Measurements from ENCODE around the gene ST7.

ST7 gene

DNA sequence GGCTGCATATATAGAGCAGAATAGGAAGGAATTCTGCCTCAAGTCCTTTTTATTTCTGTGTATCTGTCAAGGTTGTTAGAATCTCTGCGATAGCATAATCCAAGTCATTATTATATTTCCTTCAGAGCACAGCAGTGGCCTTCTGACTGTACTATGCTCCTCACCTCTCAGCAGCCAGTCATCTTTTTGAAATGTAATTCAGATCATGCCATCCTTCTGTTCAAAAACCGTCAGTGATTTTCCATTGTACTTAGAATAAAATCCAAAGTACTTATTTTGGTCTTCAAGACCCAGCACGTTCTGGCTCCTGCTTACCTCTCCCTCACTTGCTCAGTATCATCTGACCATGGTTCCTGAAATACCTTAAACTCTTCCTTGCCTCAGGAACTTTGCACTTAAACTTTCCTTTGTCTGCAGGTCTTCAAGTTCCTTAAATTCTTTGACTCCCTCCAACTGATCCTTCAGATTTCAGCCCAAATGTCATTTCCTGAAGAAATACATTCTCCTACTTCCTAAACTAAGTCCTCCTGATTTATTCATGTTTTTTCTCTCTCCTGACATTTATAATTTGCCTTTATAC lies 112.4 kb downstream of the ST7 start:
- DNase-seq (ENCODE audit: low read depth, low spot score), result no peak

DNA sequence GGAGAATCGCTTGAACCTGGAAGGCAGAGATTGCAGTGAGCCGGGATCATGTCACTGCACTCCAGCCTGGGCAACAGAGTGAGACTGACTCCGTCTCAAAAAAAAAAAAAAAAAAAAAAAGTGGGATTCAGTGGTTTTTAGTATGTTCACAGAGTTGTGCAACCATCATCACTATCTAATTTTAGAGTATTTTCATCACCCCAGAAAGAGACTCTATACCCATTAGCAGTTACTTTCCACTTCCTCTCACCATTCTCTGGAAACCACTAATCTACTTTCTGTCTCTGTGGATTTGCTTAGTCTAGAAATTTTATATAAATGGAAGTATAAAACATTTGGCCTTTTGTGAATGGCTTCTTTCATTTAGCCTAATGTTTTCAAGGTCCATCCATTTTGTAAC lies 113.4 kb downstream of the ST7 start:
- no peak for DNase-seq (ENCODE audit: low read depth, low spot score)

DNA sequence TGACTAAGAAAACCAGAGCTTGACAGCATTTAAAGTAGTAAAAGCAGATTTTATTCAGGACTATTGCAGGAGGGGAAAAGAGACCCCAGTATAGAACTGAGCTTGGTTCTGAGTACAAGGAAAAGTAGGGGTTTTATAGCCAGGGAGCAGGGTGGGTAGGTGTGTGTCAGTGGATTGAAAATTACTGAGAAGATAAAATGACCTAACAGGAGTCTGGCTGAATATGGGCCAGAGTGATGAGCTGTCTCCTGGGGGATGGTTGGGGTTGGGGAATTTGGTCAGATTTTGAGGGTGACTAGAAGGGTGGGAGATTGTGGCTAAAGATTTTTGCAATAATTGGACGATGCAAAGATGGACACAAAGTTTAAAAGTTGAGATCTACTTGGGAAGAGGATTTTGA lies 114.0 kb downstream of the ST7 start:
- no peak for DNase-seq (ENCODE audit: low read depth, low spot score)

DNA sequence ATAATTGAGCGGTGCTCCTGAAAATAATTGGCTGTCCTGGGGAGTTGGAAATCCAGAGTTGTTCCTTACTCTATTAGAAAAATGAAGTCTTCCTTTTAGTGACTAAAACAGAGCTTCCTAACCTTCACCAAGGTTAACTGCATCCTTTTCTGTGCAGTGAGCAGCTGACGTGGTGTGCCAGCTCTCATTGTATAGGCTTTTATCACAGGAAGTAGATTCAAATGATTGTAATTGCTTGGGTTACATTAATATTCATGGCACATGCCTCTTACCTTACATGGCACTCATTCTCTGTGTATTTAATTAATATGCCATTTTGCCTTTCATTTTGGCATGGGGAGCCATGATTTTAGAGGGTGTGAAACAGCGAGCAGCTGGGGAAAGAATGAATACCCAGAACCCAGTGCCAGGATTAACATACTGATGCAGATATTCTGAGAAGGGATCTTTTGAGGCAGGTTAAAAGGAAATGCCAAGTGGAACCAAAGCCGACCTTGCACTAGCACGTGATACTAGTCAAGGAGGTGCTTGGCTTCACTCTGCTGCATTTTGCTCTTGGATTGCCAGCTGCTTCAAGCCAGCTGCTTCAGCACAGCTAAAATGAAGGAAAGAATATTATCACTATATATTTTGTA lies 115.3 kb downstream of the ST7 start:
- DNase-seq (ENCODE audit: low read depth, low spot score), result no peak

DNA sequence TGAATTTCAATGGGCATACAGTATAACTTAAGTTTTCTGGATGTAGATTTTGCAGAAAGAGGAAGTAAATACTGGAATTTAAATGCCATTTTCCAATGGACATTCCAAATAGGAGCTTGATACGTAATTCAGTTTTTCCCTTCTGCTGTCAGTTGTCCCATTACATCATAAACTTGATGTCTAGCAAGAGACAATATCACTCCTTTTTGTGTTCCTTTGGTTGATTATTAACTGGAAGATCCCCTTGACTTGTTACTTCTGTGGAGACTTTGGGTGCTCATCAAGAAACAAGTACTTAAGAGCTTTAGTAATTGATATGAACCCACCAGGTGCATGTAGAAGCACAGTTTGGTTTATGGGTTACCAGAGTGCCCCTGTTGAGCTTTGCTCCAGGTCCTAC lies 116.1 kb downstream of the ST7 start:
- DNase-seq (ENCODE audit: low read depth, low spot score), result no peak

DNA sequence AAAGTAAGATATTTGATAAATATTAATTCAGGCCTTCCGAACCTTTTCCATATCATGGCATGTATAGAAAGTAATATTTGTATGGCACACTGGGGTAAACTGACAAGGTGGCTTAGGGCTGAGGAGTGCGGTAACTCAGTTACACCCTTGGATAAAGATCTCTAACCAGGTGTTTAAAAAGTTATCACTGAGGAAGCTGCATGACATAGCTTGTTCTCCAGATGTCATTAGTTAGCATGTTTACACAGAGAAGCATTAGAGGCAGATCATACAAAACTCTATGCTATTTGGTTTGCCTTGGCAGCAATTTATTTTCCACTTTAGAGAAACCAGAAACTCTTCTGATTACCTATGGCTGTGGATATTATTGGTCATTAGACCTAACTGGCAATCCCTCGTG lies 118.2 kb downstream of the ST7 start:
- no peak for DNase-seq (ENCODE audit: low read depth, low spot score)

DNA sequence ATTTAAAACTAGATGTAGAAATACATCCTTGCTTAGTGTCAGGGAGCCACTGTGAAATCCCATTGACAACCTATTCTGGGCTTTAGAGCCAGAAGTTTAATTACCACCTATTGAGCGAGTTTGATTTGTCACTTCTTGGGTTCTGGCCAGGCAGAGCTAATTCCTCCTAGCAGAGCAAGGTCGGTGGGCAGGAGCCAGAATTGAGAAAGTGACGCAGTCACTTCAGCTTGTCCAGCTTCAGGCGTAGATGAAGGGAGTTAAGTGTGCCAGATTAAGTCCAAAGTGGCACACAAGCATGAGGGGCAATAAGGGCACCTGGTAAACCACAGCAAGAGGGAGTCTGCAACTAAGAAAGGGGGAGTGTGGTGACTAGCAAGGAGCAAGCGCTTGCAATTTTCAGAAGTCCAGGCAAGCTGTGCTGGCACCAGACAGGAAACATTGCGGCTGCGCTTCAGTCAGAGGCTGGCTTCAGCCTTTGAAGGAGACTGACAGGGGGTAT lies 119.4 kb downstream of the ST7 start:
- peak; percentile 41 for DNase-seq (ENCODE audit: low read depth, low spot score)

DNA sequence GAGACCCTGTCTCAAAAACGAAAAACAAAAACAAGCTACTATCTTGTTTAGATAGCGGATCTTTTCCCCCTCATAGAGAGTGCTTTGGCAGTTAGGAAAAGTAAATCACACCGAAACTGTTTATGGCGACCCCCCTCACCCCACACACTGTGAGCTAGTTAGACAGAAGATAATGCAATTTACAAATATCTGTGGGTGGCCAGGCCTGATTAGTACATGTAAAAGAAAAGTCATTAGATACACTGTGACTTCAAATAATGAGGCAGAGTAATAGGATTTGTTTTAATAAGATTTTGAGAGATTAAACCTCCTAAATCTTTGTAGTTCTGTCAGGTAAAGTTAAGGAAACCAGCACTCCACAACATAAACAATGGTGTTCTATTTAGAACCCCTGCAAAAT lies 121.1 kb downstream of the ST7 start:
- DNase-seq (ENCODE audit: low read depth, low spot score), result no peak

DNA sequence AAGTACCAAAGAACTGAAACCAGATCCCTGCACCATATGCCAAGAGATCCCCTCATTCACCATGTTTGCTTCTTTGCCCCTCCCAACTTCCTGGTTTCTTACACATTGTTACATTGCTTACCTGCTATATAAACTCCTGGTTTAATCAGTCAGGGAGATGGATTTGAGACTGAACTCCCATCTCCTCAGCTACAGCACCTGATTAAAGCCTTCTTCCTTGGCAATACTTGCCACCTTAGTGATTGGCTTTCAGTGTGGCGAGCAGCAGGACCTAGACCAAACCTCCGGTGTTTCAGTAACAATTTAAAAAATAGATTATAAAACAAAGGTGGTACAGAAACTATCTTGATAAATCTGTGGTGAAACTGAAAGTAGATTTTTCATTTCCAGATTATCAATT lies 122.6 kb downstream of the ST7 start:
- no peak for DNase-seq (ENCODE audit: low read depth, low spot score)

DNA sequence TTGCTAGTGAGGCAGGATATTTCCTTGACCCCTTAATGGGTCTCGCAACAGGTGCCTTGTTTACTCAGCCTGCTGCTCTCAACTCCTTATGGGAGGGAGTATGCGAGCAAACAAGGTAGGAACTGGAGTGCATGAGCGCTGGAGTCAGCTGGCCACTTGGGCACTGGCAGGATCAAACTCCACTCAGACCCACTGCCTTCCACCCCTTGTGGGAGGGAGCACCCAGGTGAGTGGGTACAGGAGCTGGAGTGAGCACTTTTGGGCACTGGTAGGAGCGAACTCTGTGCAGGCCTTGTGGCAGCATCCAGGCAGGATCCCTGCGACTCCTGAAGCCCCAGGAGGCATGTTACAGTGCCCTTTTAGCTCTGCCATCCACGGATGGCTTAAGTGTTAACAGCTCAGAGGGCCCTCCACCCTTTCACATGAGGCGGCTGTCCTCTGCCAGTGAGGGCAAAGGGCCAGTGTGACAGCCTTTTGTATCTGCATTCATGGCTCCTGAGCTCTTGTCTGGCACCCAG lies 123.2 kb downstream of the ST7 start:
- DNase-seq (ENCODE audit: low read depth, low spot score), result no peak

DNA sequence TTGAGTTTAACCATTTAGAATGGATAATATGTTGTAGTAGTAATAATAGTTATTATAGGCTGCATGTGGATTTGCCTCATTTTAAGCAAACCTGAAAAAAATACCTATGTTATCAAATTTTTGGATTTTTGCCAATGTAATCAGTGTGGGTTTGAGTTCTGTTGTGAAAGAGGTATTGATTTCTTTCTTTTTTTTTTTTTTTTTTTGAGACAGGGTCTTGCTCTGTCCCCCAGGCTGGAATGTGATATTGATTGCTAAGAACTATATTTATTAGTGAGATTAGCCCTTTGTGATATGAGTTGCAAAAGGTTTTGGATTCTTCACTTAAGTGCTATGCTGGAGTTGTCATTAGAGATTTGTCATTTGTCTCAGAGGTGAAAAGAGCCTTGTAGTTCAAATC lies 124.4 kb downstream of the ST7 start:
- no peak for DNase-seq (ENCODE audit: low read depth, low spot score)

DNA sequence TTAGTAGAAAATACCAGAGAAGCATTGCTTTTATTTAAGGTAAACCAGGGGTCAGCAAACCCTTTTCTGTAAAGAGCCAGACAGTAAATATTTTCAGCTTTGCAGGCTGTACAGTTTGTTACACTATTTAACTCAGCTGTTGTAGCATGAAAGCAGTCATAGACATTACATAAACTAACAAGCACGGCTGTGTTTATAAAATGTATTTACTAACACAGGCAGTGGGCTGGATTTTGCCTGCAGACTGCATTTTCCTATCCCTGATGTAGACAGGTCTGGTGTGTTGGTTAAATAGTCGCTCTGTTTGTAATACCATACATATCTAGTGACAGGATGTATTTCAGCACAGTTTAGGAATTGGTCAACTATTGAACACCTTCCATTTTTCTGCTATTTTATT lies 129.3 kb downstream of the ST7 start:
- no peak for DNase-seq (ENCODE audit: low read depth, low spot score)

DNA sequence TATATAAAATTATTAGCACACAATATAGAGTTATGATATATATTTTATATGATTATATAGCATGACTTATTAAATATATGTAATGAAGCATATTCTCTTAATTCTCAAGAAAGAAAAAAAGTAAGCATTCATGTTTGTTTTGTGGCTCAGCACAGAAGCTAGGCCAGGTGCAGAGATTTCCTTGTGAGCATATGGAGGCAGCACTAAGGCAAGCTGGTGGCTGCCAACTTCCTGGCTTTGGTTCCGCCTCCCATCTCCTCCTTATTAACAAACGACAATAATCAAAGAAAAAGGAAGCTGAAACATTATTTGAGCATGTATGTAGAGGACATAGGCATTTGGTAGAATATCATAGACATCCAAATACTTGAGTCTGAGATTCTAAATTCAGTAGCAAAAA lies 130.3 kb downstream of the ST7 start:
- DNase-seq (ENCODE audit: low read depth, low spot score), result no peak

DNA sequence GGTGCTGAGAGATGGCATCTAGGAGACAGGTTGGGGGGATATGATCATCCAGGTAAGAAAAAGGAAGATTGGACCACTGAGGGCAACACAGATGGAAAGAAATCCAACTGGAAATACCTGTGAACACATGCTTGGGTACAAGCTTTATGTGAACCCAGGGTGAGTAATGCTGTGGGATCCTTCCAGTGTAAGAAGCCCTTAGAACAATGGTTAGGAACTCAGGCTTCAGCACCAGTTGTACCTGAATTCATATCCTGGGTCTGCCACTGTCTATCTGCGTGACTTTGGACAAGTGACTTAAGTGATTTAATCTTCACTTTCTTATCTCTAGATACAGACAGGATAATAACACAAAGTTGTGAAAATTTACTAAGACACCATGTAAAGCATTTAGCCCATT lies 131.0 kb downstream of the ST7 start:
- no peak for DNase-seq (ENCODE audit: low read depth, low spot score)

DNA sequence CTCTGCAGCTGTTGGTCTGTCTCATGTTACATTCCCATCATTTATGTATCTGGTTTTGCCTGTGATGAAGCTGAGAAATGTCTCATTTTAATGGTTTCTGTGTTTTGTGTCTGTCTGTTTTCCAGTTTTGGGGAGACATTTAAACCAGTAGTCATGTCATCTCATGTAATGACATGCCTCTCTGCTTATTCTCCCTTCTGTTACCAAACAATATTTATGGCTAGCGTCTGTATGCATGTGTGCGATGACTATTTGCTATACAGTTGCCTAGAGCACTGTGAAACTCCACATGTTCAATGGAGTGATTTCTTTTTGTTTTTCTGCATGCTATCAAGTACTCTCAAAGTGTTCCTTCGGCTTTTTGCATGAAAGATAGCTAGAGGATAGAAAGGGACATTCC lies 132.0 kb downstream of the ST7 start:
- DNase-seq (ENCODE audit: low read depth, low spot score), result no peak

DNA sequence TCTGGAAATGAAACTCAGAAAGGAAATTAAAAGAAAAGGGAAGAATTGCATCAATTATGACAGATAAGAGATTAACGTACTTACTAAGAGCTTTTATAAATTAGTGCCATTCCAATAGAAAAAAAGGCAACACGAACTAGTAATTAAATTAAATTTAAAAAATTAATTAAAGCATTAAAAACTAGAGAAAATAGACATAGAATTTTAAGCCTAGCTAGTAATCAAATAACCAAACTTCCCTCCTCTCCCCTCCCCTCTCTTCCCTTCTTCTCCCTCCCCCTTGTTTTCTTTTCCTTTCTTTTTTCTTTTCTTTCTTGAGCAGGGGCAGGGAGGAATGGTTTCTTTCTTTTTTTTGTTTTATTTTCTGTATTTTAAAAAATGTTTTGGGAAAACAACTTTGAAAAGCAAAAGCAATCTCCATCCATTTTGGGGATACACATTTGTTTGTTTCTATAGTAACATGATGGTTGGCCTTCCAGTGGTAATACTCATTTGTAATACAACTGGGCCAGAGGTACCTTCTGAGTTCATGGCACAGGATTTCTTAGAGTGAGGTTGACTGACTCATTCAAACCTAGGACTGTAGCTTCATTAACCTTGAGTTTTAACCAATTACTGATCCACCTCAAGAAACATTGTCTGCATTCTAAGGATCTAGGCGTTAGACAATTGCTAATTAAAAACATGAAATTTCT lies 132.6 kb downstream of the ST7 start:
- DNase-seq (ENCODE audit: low read depth, low spot score), result no peak

DNA sequence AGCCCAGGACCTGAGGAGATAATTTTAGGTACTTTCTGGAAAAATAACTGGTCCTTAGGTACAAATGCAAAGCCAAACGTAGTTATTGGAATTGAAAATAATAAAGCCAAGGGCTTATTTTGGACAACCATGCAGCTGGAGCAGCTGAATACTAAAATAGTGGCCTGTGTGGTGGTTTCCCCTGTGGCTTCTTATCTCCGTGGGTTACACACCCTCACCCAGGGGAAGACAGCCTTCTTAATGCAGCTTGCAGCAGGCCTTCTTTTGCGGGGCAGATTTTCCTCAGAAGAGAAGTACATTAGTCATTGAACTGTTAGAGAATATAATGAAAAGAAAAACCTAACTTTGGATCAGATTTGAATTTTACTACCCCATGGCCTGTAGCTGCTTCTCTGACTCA lies 133.5 kb downstream of the ST7 start:
- no peak for DNase-seq (ENCODE audit: low read depth, low spot score)

DNA sequence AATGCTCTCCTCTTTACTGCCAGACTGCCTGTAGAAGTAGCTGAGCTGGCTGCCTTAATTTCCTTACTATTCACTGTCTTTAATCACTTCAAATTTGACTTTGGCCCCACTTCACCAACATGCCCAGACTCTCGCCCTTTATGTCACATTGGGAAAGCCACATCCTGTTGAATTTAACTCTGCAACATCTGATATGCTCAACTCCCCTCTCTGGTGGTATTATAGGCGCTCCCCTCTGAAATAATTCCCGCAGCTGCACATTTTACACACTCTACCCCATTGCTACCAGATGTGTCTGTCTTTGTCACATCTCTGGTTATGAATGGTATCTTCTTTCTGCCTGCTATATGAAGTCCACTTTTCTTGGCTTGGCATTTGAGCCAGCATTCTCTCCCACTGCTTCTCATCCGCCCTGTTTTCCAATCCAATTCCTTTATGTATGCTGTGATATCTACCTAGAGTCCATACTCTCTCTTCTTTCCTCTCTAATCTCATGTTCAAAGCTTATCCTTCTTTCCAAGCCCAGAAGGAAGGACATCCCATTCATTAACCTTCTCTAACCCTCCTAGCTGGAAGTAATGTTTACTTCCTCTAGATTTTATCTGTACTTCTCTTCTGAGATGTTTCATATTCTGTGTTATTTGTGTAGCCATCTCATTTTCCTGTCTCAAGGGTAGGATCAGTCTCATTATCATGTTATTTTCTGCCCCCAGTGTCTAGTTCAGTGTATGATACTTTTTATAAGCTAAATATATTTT lies 134.5 kb downstream of the ST7 start:
- no peak for DNase-seq (ENCODE audit: low read depth, low spot score)

DNA sequence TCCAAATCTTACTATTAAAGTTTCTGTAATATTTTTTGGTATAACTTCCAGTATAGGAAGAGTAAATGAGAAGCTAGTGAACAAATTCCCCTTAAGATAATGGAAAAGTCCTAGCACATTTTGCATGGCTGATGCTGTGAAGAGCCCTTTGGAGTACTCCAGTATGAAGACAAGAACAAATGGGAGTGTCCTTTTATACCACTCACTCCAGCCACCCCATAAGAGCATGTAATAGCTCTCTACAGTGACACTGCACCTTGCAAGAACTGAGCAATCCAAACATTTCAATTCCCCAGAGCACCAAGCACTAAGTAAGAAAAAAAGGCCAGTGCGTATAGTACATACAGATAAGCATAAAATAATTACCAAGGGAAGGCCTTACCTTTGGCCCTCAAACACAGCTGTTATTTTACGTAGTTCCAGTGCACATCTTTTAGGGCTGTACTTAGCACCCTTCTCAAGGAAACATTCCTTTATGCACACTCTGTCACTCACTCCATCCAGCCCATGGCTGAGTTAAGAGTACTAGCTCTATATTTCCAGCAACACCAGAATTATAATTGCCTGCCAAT lies 135.4 kb downstream of the ST7 start:
- no peak for DNase-seq (ENCODE audit: low read depth, low spot score)

DNA sequence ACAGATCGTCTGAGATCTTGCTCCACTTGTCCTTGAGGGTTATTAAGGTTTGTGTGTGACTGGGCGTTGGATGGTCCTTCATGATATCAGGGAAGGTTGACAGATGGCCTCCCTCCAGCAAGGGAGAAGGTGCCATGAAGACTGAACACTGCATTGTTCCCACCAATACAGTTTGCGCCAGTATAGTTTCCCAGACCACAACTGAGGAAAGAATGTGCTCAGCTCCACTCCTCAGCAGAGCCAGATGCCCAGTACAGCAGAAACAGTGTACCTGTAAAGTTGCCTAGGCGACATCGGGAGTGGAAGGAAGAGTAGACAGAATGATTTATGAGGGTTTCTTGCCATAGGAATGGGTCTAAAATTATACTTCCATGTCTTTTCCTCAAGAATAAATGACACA lies 137.5 kb downstream of the ST7 start:
- no peak for DNase-seq (ENCODE audit: low read depth, low spot score)

DNA sequence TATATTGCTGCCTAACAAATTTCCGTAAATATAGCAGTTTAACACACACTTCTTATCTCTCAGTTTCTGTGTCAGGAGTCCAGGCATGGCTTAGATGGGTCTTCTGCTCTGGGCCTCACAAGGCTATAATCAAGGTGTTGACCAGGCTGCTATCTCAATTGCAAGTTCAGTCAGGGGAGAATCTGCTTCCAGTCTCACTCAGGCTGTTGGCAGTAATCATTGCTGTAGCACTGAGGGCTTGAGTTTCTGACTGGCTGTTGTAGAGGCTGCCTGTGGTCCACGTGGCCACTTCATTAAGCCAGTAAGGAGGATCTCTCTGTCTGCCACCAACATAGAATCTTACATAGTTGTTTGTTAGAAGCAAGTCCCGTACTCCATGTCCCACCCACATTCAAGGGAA lies 138.4 kb downstream of the ST7 start:
- DNase-seq (ENCODE audit: low read depth, low spot score), result no peak

DNA sequence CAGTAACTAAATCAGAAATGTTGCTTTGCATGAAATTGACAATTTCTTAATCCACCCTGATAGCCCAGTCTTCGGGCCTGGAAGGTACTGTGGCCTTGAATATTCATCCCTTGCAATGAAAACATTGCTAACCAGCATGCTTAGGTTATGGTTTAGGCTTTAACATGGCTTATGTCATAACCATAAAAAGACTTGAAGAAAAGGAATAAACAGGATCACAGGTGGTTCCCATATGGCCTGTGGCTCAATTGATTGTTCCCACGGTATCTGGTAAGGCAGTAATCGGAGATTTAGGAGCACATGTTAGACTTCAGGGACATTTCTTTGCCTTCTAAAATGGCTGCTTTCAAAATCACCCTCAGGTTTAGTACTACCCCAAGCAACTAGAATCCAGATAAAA lies 139.5 kb downstream of the ST7 start:
- no peak for DNase-seq (ENCODE audit: low read depth, low spot score)
